Tibial artery (tissue), 4 donors: Measurements from ENCODE around the gene TMA7.
A peak's percentile ranks its signal among the peaks of the same experiment; 100 is the strongest.

Experiments
- DNase-seq, 2 donors: peaks; one replicate each; pipeline ENCODE4 v3.0.0-alpha.2; 2019
- H3K27ac ChIP-seq, 2 donors: fragments of 200-600 bp; sonication (generic) in 1 of 2; 1 replicate in 1 of 2; 2 replicates in 1 of 2; pipeline ENCODE4 v1.5.1; 2018 to 2019; ENCODE audit warnings: mild to moderate bottlenecking in 1 of 2
- H3K27me3 ChIP-seq, 2 donors: fragments of 200-600 bp; sonication (generic) in 1 of 2; one replicate each; pipeline versions ENCODE4 v1.5.1 to v1.6.0; 2016 to 2019
- H3K36me3 ChIP-seq, 3 donors: fragments of 200-600 bp; sonication (generic) in 2 of 3; one replicate each; pipeline ENCODE4 v1.5.1; 2016 to 2019; ENCODE audit warnings: mild to moderate bottlenecking in 2 of 3
- H3K4me1 ChIP-seq, 4 donors: fragments of 200-600 bp; sonication (generic) in 2 of 4; 1 replicate in 3 of 4; 2 replicates in 1 of 4; pipeline ENCODE4 v1.5.1; 2016 to 2019
- H3K4me3 ChIP-seq, 2 donors: fragments of 200-600 bp; sonication (generic) in 1 of 2; 1 replicate in 1 of 2; 2 replicates in 1 of 2; pipeline ENCODE4 v1.5.1; 2018 to 2019; ENCODE audit warnings: mild to moderate bottlenecking in 2 of 2
- H3K9me3 ChIP-seq, 3 donors: fragments of 200-600 bp; sonication (generic) in 1 of 3; one replicate each; pipeline ENCODE4 v1.5.1; 2016 to 2019
- intact Hi-C: fragments of 100-400 bp; cut with DNase I; formaldehyde crosslinking; loops from one replicate; pipeline ENCODE4 v1.15.0; 2023; ENCODE audit warnings: low total_unique reads
- TF ChIP-seq, protein P1 (sequence below), 2 experiments: fragments of 200-600 bp in 1 of 2; fragments of 450-650 bp in 1 of 2; IDR thresholded peaks; one replicate each; pipeline ENCODE4 v1.5.1; 2017 to 2019; ENCODE audit warnings: antibody characterized with exemption in 2 of 2, mild to moderate bottlenecking in 1 of 2, moderate library complexity in 1 of 2

The TMA7 gene

DNA sequence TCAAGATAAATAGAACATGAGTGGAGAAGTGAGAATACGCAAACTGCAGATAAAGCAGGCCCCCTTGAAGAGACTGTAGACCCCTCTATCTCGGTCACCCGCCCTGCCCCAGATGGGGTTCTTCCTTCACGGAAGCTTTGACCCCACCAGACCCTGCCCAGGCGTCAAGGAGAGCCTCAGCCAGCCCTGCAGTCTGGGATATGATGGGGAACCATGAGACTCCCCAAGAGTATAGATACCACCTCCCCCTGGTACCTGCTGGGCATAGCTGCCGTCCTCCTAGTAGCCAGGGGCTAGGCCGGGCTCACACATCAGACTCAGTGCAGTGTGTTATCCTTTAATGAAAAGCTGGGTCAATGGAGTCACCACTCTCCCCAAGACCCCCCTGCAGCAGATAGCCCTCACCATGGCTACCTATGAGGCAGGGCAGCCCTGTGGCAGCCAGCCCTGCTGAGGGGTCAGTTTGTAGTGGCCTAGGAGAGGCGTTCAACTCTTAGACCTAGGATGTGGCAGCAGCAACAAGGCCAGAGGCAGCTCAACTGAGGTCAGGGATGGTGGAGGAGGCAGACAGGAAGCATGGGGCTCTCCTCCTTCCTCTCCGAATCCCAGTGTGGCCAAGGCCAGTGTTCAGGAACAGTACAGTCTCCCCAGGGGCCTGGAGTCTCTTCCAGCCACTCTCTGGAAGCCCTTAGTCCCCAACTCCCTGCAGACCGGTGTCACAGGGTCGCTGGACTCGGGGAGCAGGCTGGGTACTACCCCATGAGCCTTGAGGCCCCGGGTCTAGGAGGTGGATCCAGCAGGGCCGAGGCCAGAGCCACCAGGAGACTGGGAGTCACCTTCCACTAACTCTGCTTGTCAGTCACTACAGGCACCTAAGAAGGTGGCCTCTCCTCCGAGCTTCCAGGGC is 36.3 kb upstream of the TMA7 start:
- DNase-seq: peak; percentile 18 to 68
- Histone ChIP-seq H3K4me3 (no peak overlapping the region), H3K36me3 (peaks cover 41 to 62% (median 60%) of the 10 kb centered on the region in 3 donors), H3K27ac (peak overlapping the region; percentile 84 to 85), H3K27me3 (no peaks in the 10 kb centered on the region), H3K9me3 (no peaks in the 10 kb centered on the region), H3K4me1 (peaks cover 0 to 55% (median 48%) of the 10 kb centered on the region in 4 donors)
- intact Hi-C loops: no loop called here
- TF ChIP-seq, protein P1, sequence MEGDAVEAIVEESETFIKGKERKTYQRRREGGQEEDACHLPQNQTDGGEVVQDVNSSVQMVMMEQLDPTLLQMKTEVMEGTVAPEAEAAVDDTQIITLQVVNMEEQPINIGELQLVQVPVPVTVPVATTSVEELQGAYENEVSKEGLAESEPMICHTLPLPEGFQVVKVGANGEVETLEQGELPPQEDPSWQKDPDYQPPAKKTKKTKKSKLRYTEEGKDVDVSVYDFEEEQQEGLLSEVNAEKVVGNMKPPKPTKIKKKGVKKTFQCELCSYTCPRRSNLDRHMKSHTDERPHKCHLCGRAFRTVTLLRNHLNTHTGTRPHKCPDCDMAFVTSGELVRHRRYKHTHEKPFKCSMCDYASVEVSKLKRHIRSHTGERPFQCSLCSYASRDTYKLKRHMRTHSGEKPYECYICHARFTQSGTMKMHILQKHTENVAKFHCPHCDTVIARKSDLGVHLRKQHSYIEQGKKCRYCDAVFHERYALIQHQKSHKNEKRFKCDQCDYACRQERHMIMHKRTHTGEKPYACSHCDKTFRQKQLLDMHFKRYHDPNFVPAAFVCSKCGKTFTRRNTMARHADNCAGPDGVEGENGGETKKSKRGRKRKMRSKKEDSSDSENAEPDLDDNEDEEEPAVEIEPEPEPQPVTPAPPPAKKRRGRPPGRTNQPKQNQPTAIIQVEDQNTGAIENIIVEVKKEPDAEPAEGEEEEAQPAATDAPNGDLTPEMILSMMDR (IDR thresholded peaks at IDR 0.05): no peak

- Histone ChIP-seq H3K9me3 (no peaks in the 10 kb centered on the region), H3K4me1 (peaks cover 0 to 55% (median 46%) of the 10 kb centered on the region in 4 donors), H3K27me3 (no peaks in the 10 kb centered on the region), H3K4me3 (no peak overlapping the region), H3K27ac (peak overlapping the region; percentile 84 to 85), H3K36me3 (peaks cover 51 to 71% (median 69%) of the 10 kb centered on the region in 3 donors)
- DNase-seq: peak; percentile 58 to 88
- intact Hi-C loops: no loop called here
- TF ChIP-seq, protein P1 (IDR thresholded peaks at IDR 0.05): no peak
Measured at GRCh38 chr3:48404440-48405342, 35.4 kb upstream of the TMA7 start.

- Histone ChIP-seq H3K27ac (peak overlapping the region; percentile 84 to 85), H3K36me3 (peaks cover 58 to 78% (median 76%) of the 10 kb centered on the region in 3 donors), H3K4me3 (no peak overlapping the region), H3K4me1 (peaks cover 0 to 55% (median 46%) of the 10 kb centered on the region in 4 donors), H3K27me3 (no peaks in the 10 kb centered on the region), H3K9me3 (no peaks in the 10 kb centered on the region)
- DNase-seq: no peak
- intact Hi-C loops: no loop called here
- TF ChIP-seq, protein P1 (IDR thresholded peaks at IDR 0.05): no peak
Measured at GRCh38 chr3:48405343-48405881, 34.6 kb upstream of the TMA7 start.

GRCh38 chr3:48405971-48406370 is 34.1 kb upstream of the TMA7 start:
- Histone ChIP-seq H3K9me3 (no peaks in the 10 kb centered on the region), H3K36me3 (peaks cover 63 to 84% (median 82%) of the 10 kb centered on the region in 3 donors), H3K27ac (peak overlapping the region; percentile 84 to 85), H3K27me3 (no peaks in the 10 kb centered on the region), H3K4me1 (peaks cover 0 to 51% (median 45%) of the 10 kb centered on the region in 4 donors), H3K4me3 (no peak overlapping the region)
- DNase-seq: peak in 1 of 2 donors; percentile 65
- TF ChIP-seq, protein P1 (IDR thresholded peaks at IDR 0.05): no peak
- intact Hi-C loops: no loop called here
